HepG2 (cell line): ENCODE results near the gene ETV2. TPM values are rescaled to one million over a fixed set of nuclear protein-coding genes. Genes with fewer than 3 reads are reported as not detected.
A peak's percentile ranks its signal among the peaks of the same experiment; 100 is the strongest.

ENCODE experiments used
- ATAC-seq: fragments of 200-7000 bp; cut with Tn5 transposase; 3 replicates; pipeline ENCODE4 v1.9.1; 2020; ENCODE audit warnings: mild to moderate bottlenecking, moderate library complexity
- BruUV-seq: library from RNA; stranded (reverse); fragments of 400-500 nt; replicated peaks from 2 replicates; lab custom pipeline; 2021; lab: Mats Ljungman, UMichigan
- CTCF ChIA-PET: fragments of 300-600 bp; formaldehyde crosslinking; extraction: SDS; loops from one replicate; lab custom pipeline; 2021; ENCODE audit warnings: low total read pairs, inconsistent platforms, low intra/inter-chr PET ratio; lab: Yijun Ruan, JAX
- POLR2A ChIA-PET: fragments of 350-600 bp; sonication (Branson Sonifier 250); formaldehyde crosslinking; loops from one replicate; lab custom pipeline; 2020; ENCODE audit warnings: antibody characterized with exemption, inconsistent platforms; lab: Yijun Ruan, JAX
- DNase-seq: peaks from one replicate; pipeline ENCODE4 v3.0.0-alpha.2; 2015; ENCODE audit warnings: low spot score
- FAIRE-seq: peaks from 3 replicates; lab custom pipeline; 2011; peaks lifted over from hg19 to GRCh38; lab: Jason Lieb, UNC
- H2AFZ ChIP-seq: one replicate; pipeline ENCODE4 v1.6.1; 2011; ENCODE audit warnings: low read length, inconsistent platforms
- H3K27ac ChIP-seq: fragments of 300-600 bp; 3 replicates; pipeline ENCODE4 v1.8.0; 2011; ENCODE audit warnings: mixed run types, mild to moderate bottlenecking, mixed read lengths, low read length, inconsistent platforms; ENCODE audit not compliant: insufficient read depth; ENCODE audit errors: extremely low read length
- H3K27me3 ChIP-seq, 2 experiments: fragments of 200-600 bp in 1 of 2; 2 replicates in 1 of 2; 3 replicates in 1 of 2; pipeline versions ENCODE4 v1.6.0 to v1.8.0; 2011; ENCODE audit warnings: low read length in 2 of 2, mild to moderate bottlenecking in 2 of 2, moderate library complexity in 2 of 2, inconsistent platforms in 1 of 2; ENCODE audit not compliant: insufficient read depth in 2 of 2, control insufficient read depth in 1 of 2
- H3K36me3 ChIP-seq, 2 experiments: fragments of 200-600 bp in 1 of 2; replicated peaks in 1 of 2; 2 replicates in 1 of 2; 3 replicates in 1 of 2; pipeline versions ENCODE4 v1.5.1 to v1.8.0; 2011; ENCODE audit warnings: low read length in 2 of 2, inconsistent platforms in 1 of 2; ENCODE audit not compliant: insufficient read depth in 2 of 2, control insufficient read depth in 1 of 2
- H3K4me1 ChIP-seq: 2 replicates; pipeline ENCODE4 v1.5.1; 2012; ENCODE audit warnings: low read length, inconsistent platforms; ENCODE audit not compliant: insufficient read depth
- H3K4me2 ChIP-seq: 2 replicates; pipeline ENCODE4 v1.6.0; 2011; ENCODE audit warnings: low read depth, low read length, inconsistent platforms
- H3K4me3 ChIP-seq, 3 experiments: fragments of 200-600 bp in 1 of 3; sonication (generic), shearing (Covaris generic) in 1 of 3; replicated peaks in 1 of 3; 2 replicates each; pipeline ENCODE4 v1.5.1; 2011 to 2016; ENCODE audit warnings: low read length in 3 of 3, inconsistent platforms in 2 of 3, low read depth in 2 of 3, mild to moderate bottlenecking in 2 of 3, control low read depth in 1 of 3, mixed read lengths in 1 of 3; ENCODE audit not compliant: insufficient read depth in 1 of 3
- H3K79me2 ChIP-seq: one replicate; pipeline ENCODE4 v1.6.1; 2011; ENCODE audit warnings: low read length, inconsistent platforms; ENCODE audit not compliant: insufficient read depth
- H3K9ac ChIP-seq: 2 replicates; pipeline ENCODE4 v1.6.0; 2011; ENCODE audit warnings: mild to moderate bottlenecking, low read depth, low read length, inconsistent platforms; ENCODE audit not compliant: insufficient read depth
- H3K9me3 ChIP-seq: 2 replicates; pipeline ENCODE4 v1.5.1; 2012; ENCODE audit warnings: mild to moderate bottlenecking, low read length
- H4K20me1 ChIP-seq: 2 replicates; pipeline ENCODE4 v1.6.0; 2011; ENCODE audit warnings: inconsistent platforms, mild to moderate bottlenecking, low read length, moderate library complexity; ENCODE audit not compliant: insufficient read depth
- AGO1 ChIP-seq: fragments of 200-400 bp; formaldehyde crosslinking; IDR thresholded peaks from 2 replicates; pipeline ENCODE4 v1.6.1; 2017; ENCODE audit warnings: mild to moderate bottlenecking, low read depth, low read length, moderate library complexity; ENCODE audit not compliant: poor library complexity, severe bottlenecking
- BATF2 ChIP-seq: sonication (generic); formaldehyde crosslinking; IDR thresholded peaks from 2 replicates; pipeline ENCODE4 v1.8.0; 2022; ENCODE audit warnings: mild to moderate bottlenecking, missing genetic modification reagents, moderate library complexity
- KMT2B ChIP-seq: IDR thresholded peaks from 2 replicates; pipeline ENCODE4 v1.6.1; 2016; ENCODE audit warnings: missing genetic modification reagents, missing compliant biosample characterization
- MXD1 ChIP-seq: sonication (generic); formaldehyde crosslinking; IDR thresholded peaks from 2 replicates; pipeline ENCODE4 v1.4.0; 2020; ENCODE audit warnings: mild to moderate bottlenecking, missing genetic modification reagents
- STAG1 ChIP-seq: sonication (generic); formaldehyde crosslinking; IDR thresholded peaks from 2 replicates; pipeline ENCODE4 v1.4.0; 2020; ENCODE audit warnings: missing genetic modification reagents
- ZBTB33 ChIP-seq: sonication (generic); formaldehyde crosslinking; IDR thresholded peaks from 2 replicates; pipeline ENCODE4 v1.4.0; 2020; ENCODE audit warnings: missing genetic modification reagents
- ZBTB4 ChIP-seq: sonication (generic); formaldehyde crosslinking; IDR thresholded peaks from 2 replicates; pipeline ENCODE4 v1.4.0; 2020; ENCODE audit warnings: missing genetic modification reagents, mild to moderate bottlenecking, borderline replicate concordance
- ZBTB49 ChIP-seq: sonication (generic); formaldehyde crosslinking; IDR thresholded peaks from 2 replicates; pipeline ENCODE4 v1.4.0; 2020; ENCODE audit warnings: missing genetic modification reagents, borderline replicate concordance
- ZFP90 ChIP-seq: sonication (generic); formaldehyde crosslinking; IDR thresholded peaks from 2 replicates; pipeline ENCODE4 v1.8.0; 2022; ENCODE audit warnings: missing genetic modification reagents, mild to moderate bottlenecking, inconsistent platforms, borderline replicate concordance
- ZMAT5 ChIP-seq: sonication (generic); formaldehyde crosslinking; IDR thresholded peaks from 2 replicates; pipeline ENCODE4 v1.5.0; 2020; ENCODE audit warnings: mild to moderate bottlenecking, low read depth, missing genetic modification reagents, borderline replicate concordance
- ZNF512 ChIP-seq: sonication (generic); formaldehyde crosslinking; IDR thresholded peaks from 2 replicates; pipeline ENCODE4 v1.4.0; 2020; ENCODE audit warnings: mild to moderate bottlenecking, missing genetic modification reagents
- ZNF546 ChIP-seq: sonication (generic); formaldehyde crosslinking; conservative IDR thresholded peaks from 2 replicates; pipeline ENCODE4 v1.8.1; 2023; ENCODE audit warnings: mild to moderate bottlenecking, missing genetic modification reagents
- WGBS: methylation state at CpG from one replicate; pipeline ENCODE4 v1.1.6; 2017; ENCODE audit warnings: low lambda C conversion rate; 5-methylcytosine and 5-hydroxymethylcytosine counted together
- in situ Hi-C: cut with HindIII; loops from 2 replicates; pipeline ENCODE4 v1.10.0; 2017; ENCODE audit warnings: low pct_unique_long_range_greater_than_20kb; ENCODE audit not compliant: extremely low pct_ligation_motif_present
- intact Hi-C: fragments of 100-400 bp; cut with micrococcal nuclease; formaldehyde crosslinking; loops from one replicate; pipeline ENCODE4 v1.10.0; 2022; ENCODE audit not compliant: unreplicated experiment
- polyA plus RNA-seq, 8 experiments: library from polyadenylated mRNA; depleted of rRNA in 3 of 8; stranded (reverse) in 7 of 8; unstranded in 1 of 8; fragments of >200 nt; fragmentation: Illumina TruSeq in 4 of 8; extraction: Trizol in 4 of 8; gene quantifications; 2 replicates each; pipeline versions ENCODE4 v1.2.1 to v1.2.3, GENCODE V29; 2011 to 2016; ENCODE audit warnings: low read depth in 4 of 8, missing spikeins in 1 of 8, mixed read lengths in 1 of 8; ENCODE audit not compliant: insufficient read depth in 1 of 8
- total RNA-seq, 5 experiments: library from RNA; depleted of rRNA; stranded (reverse); fragments of >200 nt; fragmentation: Illumina TruSeq; extraction: Trizol; gene quantifications; 2 replicates each; pipeline ENCODE4 v1.2.3, GENCODE V29; 2016; ENCODE audit warnings: low read depth in 1 of 5

ETV2 gene
- total and polyA plus RNA-seq, 2 of the 13 experiments (the other 11 are each of a cell fraction or from before 2014, with no cell fraction given), result 0.07 to 0.20 TPM

- no peak for DNase-seq
- intact Hi-C loops, result loop anchor here (10.0 kb wide), 1 partner anchor 64 kb away; no protein-coding TSS in a partner anchor
- Histone ChIP-seq H3K27ac (no peak overlapping the region), H3K36me3 (peaks cover 5 to 17% of the 10 kb centered on the region in 2 experiments; a peak in 4 of 5 replicates), H3K9me3 (no peaks in the 10 kb centered on the region), H3K79me2 (no peaks in the 10 kb centered on the region), H3K27me3 (no peaks in the 10 kb centered on the region; a peak in 1 of 5 replicates), H3K4me1 (peaks cover 16% of the 10 kb centered on the region), H3K4me2 (no peak overlapping the region), H4K20me1 (no peaks in the 10 kb centered on the region), H3K4me3 (no peak overlapping the region), H3K9ac (no peak overlapping the region), H2AFZ (no peak overlapping the region)
- POLR2A ChIA-PET, result no interaction called here
- in situ Hi-C loops, result no loop called here
- peak; percentile 59 for ATAC-seq
- 89% methylated on average over 7 of the region's 7 CpGs for WGBS
- no peak for FAIRE-seq
- CTCF ChIA-PET, result no interaction called here
- BruUV-seq, result no TSS peak
- TF ChIP-seq ZMAT5 (no peak), BATF2 (CRISPR knock-in tag) (no peak), ZNF546 (CRISPR knock-in tag) (no peak), MXD1 (CRISPR knock-in tag) (no peak), ZNF512 (CRISPR knock-in tag) (no peak), ZBTB49 (no peak), ZBTB33 (peak; percentile 49; the same call in 1 of the 2 replicates), ZFP90 (CRISPR knock-in tag) (no peak), STAG1 (CRISPR knock-in tag) (peak; percentile 46), ZBTB4 (CRISPR knock-in tag) (no peak), KMT2B (CRISPR knock-in tag) (no peak), AGO1 (no peak)
Observed at GRCh38 chr19:35618857-35619256, 22.7 kb upstream of the ETV2 start.
